ENCODE data around the gene IKBKG. TPM values are rescaled to one million over a fixed set of nuclear protein-coding genes. Genes with fewer than 3 reads are reported as not detected.

Gene IKBKG
- total RNA-seq, 4 donors from 2014 or later = 14.2 to 43.1 (median 29.0) TPM

DNA sequence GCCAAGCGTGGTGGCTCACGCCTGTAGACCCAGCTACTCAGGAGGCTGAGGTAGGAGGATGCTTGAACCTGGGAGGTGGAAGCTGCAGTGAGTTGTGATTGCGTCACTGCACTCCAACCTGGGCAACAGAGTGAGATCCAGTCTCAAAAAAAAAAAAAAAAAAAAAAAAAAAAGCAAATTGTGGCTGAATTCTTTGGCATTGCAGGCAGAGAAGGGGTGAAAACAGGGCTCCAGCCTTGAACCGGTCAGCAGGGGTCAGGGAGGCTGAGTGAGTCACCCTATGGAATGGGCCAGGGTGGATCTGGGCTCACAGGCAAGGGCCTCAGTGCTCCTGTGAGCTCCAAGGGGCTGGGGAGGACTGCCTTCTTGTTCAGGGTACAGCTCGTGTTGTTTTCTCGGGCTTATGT is 18.2 kb upstream of the IKBKG start:
- H3K9me3 ChIP-seq = no peaks in the 10 kb centered on the region
- peaks cover 0 to 21% (median 0%) of the 10 kb centered on the region in 3 donors for H3K36me3 ChIP-seq
- no peak for DNase-seq (ENCODE audit: low spot score in 2 of 2)
- peak overlapping the region in 1 of 4 donors; percentile 29 for H3K27ac ChIP-seq
- H3K4me3 ChIP-seq = no peak overlapping the region
- peaks cover 0 to 8% (median 2%) of the 10 kb centered on the region in 4 donors for H3K4me1 ChIP-seq
- TF ChIP-seq POLR2A (IDR thresholded peaks at IDR 0.05) (no peak), CTCF (IDR thresholded peaks at IDR 0.05) (no peak), EP300 (IDR thresholded peaks at IDR 0.05) (no peak)
- 64 to 65% methylated on average over 6 of the region's 6 CpGs for whole genome bisulfite sequencing, 2 donors
- no peaks in the 10 kb centered on the region for H3K27me3 ChIP-seq

DNA sequence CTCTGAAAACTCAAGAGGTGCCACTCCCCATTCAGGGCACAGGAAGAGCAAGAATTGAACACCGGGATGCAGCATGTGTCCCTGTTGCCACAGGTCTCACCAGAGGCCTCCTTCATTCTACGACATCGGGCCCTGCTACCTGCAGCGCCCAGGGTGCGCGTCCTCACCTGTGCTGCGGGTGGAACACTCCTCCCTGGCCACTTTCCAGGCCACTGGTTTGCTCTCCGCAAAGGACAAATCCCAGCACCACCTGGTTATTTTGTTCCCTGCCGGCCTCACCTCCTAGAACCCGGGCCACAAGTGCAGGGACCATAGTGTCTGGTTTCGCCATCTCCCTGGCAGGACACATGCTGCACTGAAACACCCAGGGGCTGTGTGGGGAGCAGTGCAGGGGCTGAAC is 17.1 kb upstream of the IKBKG start:
- no peak for TF ChIP-seq POLR2A (IDR thresholded peaks at IDR 0.05)
- no peak for TF ChIP-seq CTCF (IDR thresholded peaks at IDR 0.05)
- TF ChIP-seq EP300 (IDR thresholded peaks at IDR 0.05) = no peak
- Histone ChIP-seq H3K36me3 (peaks cover 0 to 21% (median 0%) of the 10 kb centered on the region in 3 donors), H3K9me3 (no peaks in the 10 kb centered on the region), H3K27me3 (no peaks in the 10 kb centered on the region), H3K4me1 (peaks cover 0 to 18% (median 4%) of the 10 kb centered on the region in 4 donors), H3K4me3 (no peak overlapping the region), H3K27ac (no peak overlapping the region)
- no peak for DNase-seq (ENCODE audit: low spot score in 2 of 2)
- WGBS, 2 donors = 80 to 88% methylated on average over 1 to 11 of the region's 11 CpGs

DNA sequence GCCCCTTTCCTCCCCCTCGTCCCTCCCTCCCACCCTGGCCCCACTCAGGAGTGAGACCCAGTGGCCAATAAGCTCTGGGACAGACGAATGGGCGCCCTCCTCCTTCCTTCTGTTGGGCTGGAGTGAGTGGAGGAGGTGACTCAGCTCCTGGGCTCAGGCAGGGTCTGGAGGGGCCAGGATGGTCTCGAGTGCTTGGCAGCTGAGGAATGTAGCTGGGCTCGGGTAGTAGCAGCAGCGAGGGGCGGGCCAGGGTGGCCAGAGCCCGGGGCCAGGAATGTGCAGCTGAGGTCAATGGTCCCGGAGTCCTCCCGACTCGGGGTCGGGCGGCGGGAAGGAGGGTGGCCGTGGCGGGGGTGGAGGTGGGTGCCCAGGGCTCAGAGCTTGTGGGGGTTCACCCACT is 15.8 kb upstream of the IKBKG start:
- DNase-seq (ENCODE audit: low spot score in 2 of 2) = no peak
- Histone ChIP-seq H3K4me1 (peaks cover 0 to 18% (median 4%) of the 10 kb centered on the region in 4 donors), H3K4me3 (no peak overlapping the region), H3K27me3 (no peaks in the 10 kb centered on the region), H3K27ac (peak overlapping the region in 1 of 4 donors; percentile 15), H3K36me3 (peaks cover 0 to 21% (median 0%) of the 10 kb centered on the region in 3 donors), H3K9me3 (no peaks in the 10 kb centered on the region)
- 71% methylated on average over 14 of the region's 16 CpGs; no CpG with 5 or more reads in 1 of the 2 donors for WGBS, 2 donors
- no peak for TF ChIP-seq CTCF (IDR thresholded peaks at IDR 0.05)
- no peak for TF ChIP-seq POLR2A (IDR thresholded peaks at IDR 0.05)
- TF ChIP-seq EP300 (IDR thresholded peaks at IDR 0.05) = no peak

DNA sequence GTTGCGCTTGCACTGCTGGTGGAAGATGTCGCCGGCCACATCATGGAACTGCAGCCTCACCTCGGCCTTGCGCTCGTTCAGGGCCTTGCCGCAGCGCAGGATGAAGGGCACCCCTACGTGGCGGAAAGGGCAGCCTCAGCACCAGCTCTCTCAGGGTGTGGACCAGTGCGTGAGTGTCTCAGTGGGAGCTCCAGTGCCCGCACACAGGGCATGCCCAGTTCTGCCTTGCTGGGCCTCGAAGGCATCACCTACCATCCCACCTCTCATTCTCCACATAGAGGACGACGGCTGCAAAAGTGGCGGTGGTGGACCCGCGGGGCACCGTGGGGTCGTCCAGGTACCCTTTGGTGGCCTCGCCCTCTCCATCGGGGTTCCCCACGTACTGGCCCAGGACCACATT is 14.7 kb upstream of the IKBKG start:
- Histone ChIP-seq H3K27me3 (no peaks in the 10 kb centered on the region), H3K4me1 (peaks cover 0 to 11% (median 2%) of the 10 kb centered on the region in 4 donors), H3K4me3 (no peak overlapping the region), H3K27ac (no peak overlapping the region), H3K36me3 (peaks cover 0 to 21% (median 0%) of the 10 kb centered on the region in 3 donors), H3K9me3 (no peaks in the 10 kb centered on the region)
- TF ChIP-seq CTCF (IDR thresholded peaks at IDR 0.05) = no peak
- no peak for TF ChIP-seq POLR2A (IDR thresholded peaks at IDR 0.05)
- no peak for TF ChIP-seq EP300 (IDR thresholded peaks at IDR 0.05)
- 80 to 90% methylated on average over 1 to 23 of the region's 23 CpGs for WGBS, 2 donors
- DNase-seq (ENCODE audit: low spot score in 2 of 2) = no peak

- TF ChIP-seq EP300 (IDR thresholded peaks at IDR 0.05) (peak in 1 of 2 donors; percentile 78), CTCF (IDR thresholded peaks at IDR 0.05) (peak; percentile 82 to 100 (median 97)), POLR2A (IDR thresholded peaks at IDR 0.05) (no peak)
- DNase-seq (ENCODE audit: low spot score in 2 of 2) = peak; percentile 70
- Histone ChIP-seq H3K27ac (peak overlapping the region; percentile 33 to 71 (median 53)), H3K4me1 (peaks cover 0 to 11% (median 2%) of the 10 kb centered on the region in 4 donors), H3K9me3 (no peaks in the 10 kb centered on the region), H3K36me3 (peaks cover 0 to 21% (median 0%) of the 10 kb centered on the region in 3 donors), H3K4me3 (no peak overlapping the region), H3K27me3 (no peaks in the 10 kb centered on the region)
- WGBS, 2 donors = 21% methylated on average over 24 of the region's 34 CpGs; no CpG with 5 or more reads in 1 of the 2 donors
Observed at GRCh38 chrX:154534526-154535322, 12.7 kb upstream of the IKBKG start.
